SK-N-SH treated with all-trans-retinoic acid at 6 μM for 48 hours (cell line): Measurements from ENCODE around the gene CSE1L.

ENCODE experiments used
- ATAC-seq: fragments of 200-7000 bp; cut with Tn5 transposase; 3 replicates; pipeline ENCODE4 v1.9.1; 2020; ENCODE audit warnings: mild to moderate bottlenecking, moderate library complexity
- ARNTL ChIP-seq: fragments of 450-650 bp; formaldehyde crosslinking; IDR thresholded peaks from 2 replicates; pipeline ENCODE4 v1.5.0; 2020; ENCODE audit warnings: low read depth, mild to moderate bottlenecking, moderate library complexity, borderline replicate concordance
- CREB5 ChIP-seq: fragments of 250-450 bp; sonication (Bioruptor Pico); IDR thresholded peaks from 2 replicates; pipeline ENCODE4 v1.5.1; 2020; ENCODE audit warnings: low read depth, mild to moderate bottlenecking, moderate library complexity
- CSRNP3 ChIP-seq: fragments of 250-450 bp; sonication (Bioruptor Pico); IDR thresholded peaks from 2 replicates; pipeline ENCODE4 v1.5.1; 2021; ENCODE audit warnings: mild to moderate bottlenecking, moderate library complexity
- ESRRG ChIP-seq: fragments of 250-450 bp; sonication (Bioruptor Pico); IDR thresholded peaks from 2 replicates; pipeline ENCODE4 v1.6.1; 2021; ENCODE audit warnings: mild to moderate bottlenecking
- ISL1 ChIP-seq: fragments of 250-450 bp; sonication (Bioruptor Pico); IDR thresholded peaks from 2 replicates; pipeline ENCODE4 v2.1.2; 2022; ENCODE audit warnings: mild to moderate bottlenecking, moderate library complexity
- PATZ1 ChIP-seq: fragments of 250-450 bp; sonication (Bioruptor Pico); IDR thresholded peaks from 2 replicates; pipeline ENCODE4 v1.8.0; 2020; ENCODE audit warnings: mild to moderate bottlenecking, moderate library complexity, borderline replicate concordance
- POU6F1 ChIP-seq: fragments of 250-450 bp; sonication (Bioruptor Pico); IDR thresholded peaks from 2 replicates; pipeline ENCODE4 v1.8.0; 2021; ENCODE audit warnings: low read depth, mild to moderate bottlenecking, moderate library complexity, borderline replicate concordance
- PPARA ChIP-seq: fragments of 250-450 bp; sonication (Bioruptor Pico); IDR thresholded peaks from 2 replicates; pipeline ENCODE4 v1.5.0; 2020; ENCODE audit warnings: mild to moderate bottlenecking, borderline replicate concordance
- RARB ChIP-seq: fragments of 250-450 bp; sonication (Bioruptor Pico); IDR thresholded peaks from 2 replicates; pipeline ENCODE4 v1.8.0; 2021; ENCODE audit warnings: mild to moderate bottlenecking, moderate library complexity
- TCF4 ChIP-seq: fragments of 250-450 bp; sonication (Bioruptor Pico); IDR thresholded peaks from 2 replicates; pipeline ENCODE4 v1.8.0; 2021; ENCODE audit warnings: mild to moderate bottlenecking, moderate library complexity, borderline replicate concordance
- TOX ChIP-seq: fragments of 250-450 bp; sonication (Bioruptor Pico); IDR thresholded peaks from 2 replicates; pipeline ENCODE4 v1.8.0; 2021; ENCODE audit warnings: mild to moderate bottlenecking, moderate library complexity, borderline replicate concordance
- ZFP3 ChIP-seq: fragments of 250-450 bp; sonication (Bioruptor Pico); IDR thresholded peaks from 2 replicates; pipeline ENCODE4 v1.5.0; 2020; ENCODE audit warnings: mild to moderate bottlenecking, moderate library complexity
- ZFP30 ChIP-seq: fragments of 450-650 bp; formaldehyde crosslinking; IDR thresholded peaks from 2 replicates; pipeline ENCODE4 v1.5.0; 2022; ENCODE audit warnings: mild to moderate bottlenecking, moderate library complexity
- ZNF565 ChIP-seq: fragments of 450-650 bp; formaldehyde crosslinking; conservative IDR thresholded peaks from 2 replicates; pipeline ENCODE4 v1.5.0; 2020; ENCODE audit warnings: low read depth, mild to moderate bottlenecking, moderate library complexity
- ZNF8 ChIP-seq: fragments of 450-650 bp; formaldehyde crosslinking; IDR thresholded peaks from 2 replicates; pipeline ENCODE4 v1.5.0; 2020; ENCODE audit warnings: mild to moderate bottlenecking, moderate library complexity
- TF ChIP-seq, protein P1 (sequence below): fragments of 250-450 bp; sonication (Bioruptor Pico); IDR thresholded peaks from 2 replicates; pipeline ENCODE4 v1.5.0; 2020; ENCODE audit warnings: mild to moderate bottlenecking, moderate library complexity

Gene CSE1L

GRCh38 chr20:49046087-49046900 lies at the start of gene CSE1L:
CSE1L (plus strand) TSS chr20:49046312; CDS start chr20:49058464, 12,152 bp downstream.
- peak; percentile 98 for ATAC-seq
- TF ChIP-seq TCF4 (CRISPR knock-in tag) (no peak), RARB (CRISPR knock-in tag) (no peak), ZFP30 (CRISPR knock-in tag) (no peak), ZFP3 (CRISPR knock-in tag) (no peak), CREB5 (CRISPR knock-in tag) (no peak), TOX (CRISPR knock-in tag) (no peak), ZNF8 (CRISPR knock-in tag) (no peak), CSRNP3 (CRISPR knock-in tag) (no peak)
- TF ChIP-seq, protein P1, sequence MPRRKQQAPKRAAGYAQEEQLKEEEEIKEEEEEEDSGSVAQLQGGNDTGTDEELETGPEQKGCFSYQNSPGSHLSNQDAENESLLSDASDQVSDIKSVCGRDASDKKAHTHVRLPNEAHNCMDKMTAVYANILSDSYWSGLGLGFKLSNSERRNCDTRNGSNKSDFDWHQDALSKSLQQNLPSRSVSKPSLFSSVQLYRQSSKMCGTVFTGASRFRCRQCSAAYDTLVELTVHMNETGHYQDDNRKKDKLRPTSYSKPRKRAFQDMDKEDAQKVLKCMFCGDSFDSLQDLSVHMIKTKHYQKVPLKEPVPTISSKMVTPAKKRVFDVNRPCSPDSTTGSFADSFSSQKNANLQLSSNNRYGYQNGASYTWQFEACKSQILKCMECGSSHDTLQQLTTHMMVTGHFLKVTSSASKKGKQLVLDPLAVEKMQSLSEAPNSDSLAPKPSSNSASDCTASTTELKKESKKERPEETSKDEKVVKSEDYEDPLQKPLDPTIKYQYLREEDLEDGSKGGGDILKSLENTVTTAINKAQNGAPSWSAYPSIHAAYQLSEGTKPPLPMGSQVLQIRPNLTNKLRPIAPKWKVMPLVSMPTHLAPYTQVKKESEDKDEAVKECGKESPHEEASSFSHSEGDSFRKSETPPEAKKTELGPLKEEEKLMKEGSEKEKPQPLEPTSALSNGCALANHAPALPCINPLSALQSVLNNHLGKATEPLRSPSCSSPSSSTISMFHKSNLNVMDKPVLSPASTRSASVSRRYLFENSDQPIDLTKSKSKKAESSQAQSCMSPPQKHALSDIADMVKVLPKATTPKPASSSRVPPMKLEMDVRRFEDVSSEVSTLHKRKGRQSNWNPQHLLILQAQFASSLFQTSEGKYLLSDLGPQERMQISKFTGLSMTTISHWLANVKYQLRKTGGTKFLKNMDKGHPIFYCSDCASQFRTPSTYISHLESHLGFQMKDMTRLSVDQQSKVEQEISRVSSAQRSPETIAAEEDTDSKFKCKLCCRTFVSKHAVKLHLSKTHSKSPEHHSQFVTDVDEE (CRISPR knock-in tag), result no peak

- TF ChIP-seq TOX (CRISPR knock-in tag) (no peak), POU6F1 (CRISPR knock-in tag) (no peak), ISL1 (no peak), CSRNP3 (CRISPR knock-in tag) (no peak)
- TF ChIP-seq, protein P1 (CRISPR knock-in tag), result no peak
- ATAC-seq, result no peak
Measured at GRCh38 chr20:48999890-49000870, 45.9 kb upstream of the CSE1L start.

GRCh38 chr20:49001741-49002140 lies 44.4 kb upstream of the CSE1L start:
- ATAC-seq, result no peak
- TF ChIP-seq ARNTL (CRISPR knock-in tag), result no peak
- TF ChIP-seq, protein P1 (CRISPR knock-in tag), result no peak
- TF ChIP-seq ZNF565 (CRISPR knock-in tag), result no peak
- no peak for TF ChIP-seq ZNF8 (CRISPR knock-in tag)
- TF ChIP-seq PPARA (CRISPR knock-in tag), result no peak
- TF ChIP-seq ESRRG, result no peak
- no peak for TF ChIP-seq RARB (CRISPR knock-in tag)
- TF ChIP-seq PATZ1 (CRISPR knock-in tag), result no peak
